Naive B cell (primary cell): ENCODE results near the gene FBXO10. TPM values are rescaled to one million over a fixed set of nuclear protein-coding genes. Genes with fewer than 3 reads are reported as not detected.
A peak's percentile ranks its signal among the peaks of the same experiment; 100 is the strongest.
"Not testable (repeated sequence)": the region's sequence is repeated elsewhere in the genome, so short reads cannot be mapped to it uniquely, and the experiment has no call there.

ENCODE experiments used
- ATAC-seq, 2 donors: fragments of 150-1000 bp; cut with Tn5 transposase; 2 replicates each; pipeline ENCODE4 v1.10.0; 2021; ENCODE audit warnings: low read depth in 2 of 2, mild to moderate bottlenecking in 2 of 2, moderate library complexity in 2 of 2
- DNase-seq: peaks from one replicate; pipeline ENCODE4 v3.0.0; 2022
- H3K27ac Mint-ChIP-seq, 6 donors: one replicate each; pipeline ENCODE4 v1.8.0; 2020 to 2022; ENCODE audit warnings: mild to moderate bottlenecking in 6 of 6, mixed read lengths in 6 of 6, moderate library complexity in 5 of 6, inconsistent platforms in 2 of 6
- H3K27me3 Mint-ChIP-seq, 3 donors: one replicate each; pipeline ENCODE4 v1.8.0; 2021 to 2022; ENCODE audit warnings: mixed read lengths in 3 of 3, mild to moderate bottlenecking in 1 of 3
- H3K36me3 Mint-ChIP-seq, 2 donors: one replicate each; pipeline ENCODE4 v1.8.0; 2020 to 2022; ENCODE audit warnings: mixed read lengths in 2 of 2, inconsistent platforms in 1 of 2, mild to moderate bottlenecking in 1 of 2
- H3K4me1 Mint-ChIP-seq, 3 donors: one replicate each; pipeline ENCODE4 v1.8.0; 2020 to 2022; ENCODE audit warnings: mixed read lengths in 3 of 3, inconsistent platforms in 1 of 3, mild to moderate bottlenecking in 1 of 3, moderate library complexity in 1 of 3
- H3K4me3 Mint-ChIP-seq, 8 donors: one replicate each; pipeline ENCODE4 v1.8.0; 2020 to 2022; ENCODE audit warnings: mild to moderate bottlenecking in 8 of 8, mixed read lengths in 8 of 8, moderate library complexity in 8 of 8, inconsistent platforms in 2 of 8
- H3K9me3 Mint-ChIP-seq, 7 donors: one replicate each; pipeline ENCODE4 v1.8.0; 2020 to 2022; ENCODE audit warnings: mixed read lengths in 7 of 7, mild to moderate bottlenecking in 5 of 7, inconsistent platforms in 2 of 7, moderate library complexity in 1 of 7
- polyA plus RNA-seq, 6 donors: library from polyadenylated mRNA; unstranded; fragments of 300-500 nt; fragmentation: Illumina TruSeq; gene quantifications; one replicate each; pipeline ENCODE4 v1.2.3, GENCODE V29; 2021; ENCODE audit warnings: low read depth in 6 of 6

Gene FBXO10
- polyA plus RNA-seq, 6 donors from 2014 or later: 2.7 to 7.8 (median 7.5) TPM

DNA sequence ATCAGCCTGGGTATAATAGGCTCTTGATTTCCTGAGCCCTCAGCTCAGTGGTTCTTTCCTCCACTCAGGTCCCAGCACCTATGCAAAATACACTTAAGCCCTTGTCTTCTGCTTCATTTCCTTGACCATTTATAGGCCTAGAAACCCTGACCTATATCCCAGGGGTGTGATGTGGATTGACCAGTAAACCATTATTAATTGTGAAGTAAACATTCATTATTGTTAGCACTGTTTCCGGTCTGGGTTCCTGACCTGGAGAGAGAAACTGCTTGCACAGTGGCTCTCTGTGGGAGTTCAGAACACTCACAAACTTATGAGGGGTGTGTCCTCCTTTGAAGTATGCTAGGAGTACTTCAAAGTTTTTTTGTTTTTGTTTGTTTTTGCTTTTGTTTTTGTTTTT lies 35.8 kb upstream of the FBXO10 start:
- Mint-ChIP-seq H3K36me3 (no peaks in the 10 kb centered on the region), H3K4me1 (peaks cover 0 to 4% (median 2%) of the 10 kb centered on the region in 3 donors), H3K4me3 (no peak overlapping the region), H3K27ac (peak overlapping the region in 1 of 6 donors; percentile 15), H3K27me3 (peaks cover 8 to 22% (median 20%) of the 10 kb centered on the region in 3 donors), H3K9me3 (no peaks in the 10 kb centered on the region)
- no peak for ATAC-seq
- DNase-seq: no peak

DNA sequence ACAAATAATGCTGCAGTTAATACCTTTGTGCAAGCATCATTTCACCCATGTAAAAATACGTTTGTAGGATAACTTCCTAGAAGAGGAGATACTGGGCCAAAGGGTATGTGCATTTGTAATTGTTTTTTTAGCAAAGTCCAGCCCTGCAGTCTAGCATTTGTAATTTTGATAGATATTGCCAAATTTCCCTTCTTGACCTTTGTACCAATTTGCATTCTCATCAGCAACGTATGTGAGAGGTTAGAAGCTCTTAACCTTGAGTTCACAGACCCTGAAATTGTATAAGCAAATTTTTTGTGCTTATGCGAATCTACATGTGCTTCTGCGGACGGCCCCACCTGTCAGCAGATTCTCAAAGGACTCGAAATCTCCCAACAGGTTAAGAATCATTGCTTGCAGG lies 34.8 kb upstream of the FBXO10 start:
- Mint-ChIP-seq H3K4me3 (no peak overlapping the region), H3K27ac (no peak overlapping the region), H3K4me1 (peaks cover 0 to 4% (median 2%) of the 10 kb centered on the region in 3 donors), H3K27me3 (peaks cover 8 to 23% (median 20%) of the 10 kb centered on the region in 3 donors), H3K36me3 (no peaks in the 10 kb centered on the region), H3K9me3 (no peaks in the 10 kb centered on the region)
- ATAC-seq (no peak), DNase-seq (no peak)

DNA sequence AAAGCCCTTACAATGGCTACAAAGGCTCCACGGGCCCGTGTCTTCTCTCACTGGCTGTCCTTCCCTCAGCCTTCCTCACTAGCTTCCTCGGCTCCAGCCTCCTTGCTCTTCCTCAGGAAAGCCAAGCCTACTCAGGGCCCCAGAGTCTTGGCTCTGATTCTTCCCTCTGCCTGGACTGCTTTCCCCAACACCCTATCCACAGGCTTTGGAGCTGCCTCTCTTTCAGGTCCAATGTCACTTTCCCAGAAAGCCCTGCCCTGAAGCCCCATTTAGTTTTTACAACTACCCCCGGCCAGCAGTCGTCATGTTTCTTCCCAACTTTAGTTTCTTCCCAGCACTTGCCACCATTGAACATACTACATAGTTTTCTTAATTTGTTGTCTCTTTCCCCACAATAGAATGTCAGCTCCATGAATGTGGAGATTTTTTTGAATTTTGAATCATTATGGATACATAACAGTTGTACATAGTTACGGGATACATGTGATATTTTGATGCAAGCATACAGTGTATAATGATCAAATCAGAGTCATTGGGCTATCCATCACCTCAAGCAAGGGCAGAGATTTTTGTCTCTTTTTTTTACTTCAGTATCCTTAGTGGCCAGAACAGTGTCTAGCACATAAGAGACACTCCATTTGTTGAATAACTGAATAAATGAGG lies 33.7 kb upstream of the FBXO10 start:
- H3K4me3 Mint-ChIP-seq: no peak overlapping the region
- ATAC-seq (no peak), DNase-seq (no peak)
- H3K27ac Mint-ChIP-seq: peak overlapping the region in 1 of 6 donors; percentile 52
- H3K27me3 Mint-ChIP-seq: peaks cover 8 to 26% (median 20%) of the 10 kb centered on the region in 3 donors
- H3K36me3 Mint-ChIP-seq: no peaks in the 10 kb centered on the region
- H3K4me1 Mint-ChIP-seq: peaks cover 0 to 4% (median 2%) of the 10 kb centered on the region in 3 donors
- no peaks in the 10 kb centered on the region for H3K9me3 Mint-ChIP-seq

DNA sequence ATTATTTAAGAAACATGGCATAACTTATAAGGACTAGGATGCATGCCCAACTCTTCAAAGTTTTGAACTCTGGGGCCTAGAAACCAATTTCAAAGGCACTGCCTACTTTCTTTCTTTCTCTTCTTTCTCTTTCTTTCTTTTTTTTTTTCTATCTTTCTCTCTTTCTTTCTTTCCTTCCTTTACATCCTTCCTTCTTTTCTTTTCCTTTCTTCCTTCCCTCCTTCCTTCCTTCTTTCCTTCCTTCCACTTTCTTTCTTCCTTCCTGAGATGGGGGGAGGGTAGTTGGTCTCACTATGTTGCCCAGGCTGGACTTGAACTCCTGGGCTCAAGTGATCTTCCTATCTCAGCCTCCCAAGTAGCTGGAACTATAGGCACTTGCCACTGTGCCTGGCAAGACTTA lies 32.1 kb upstream of the FBXO10 start:
- ATAC-seq (no peak), DNase-seq (no peak)
- Mint-ChIP-seq H3K27ac (no peak overlapping the region), H3K27me3 (peaks cover 14 to 30% (median 23%) of the 10 kb centered on the region in 3 donors), H3K4me1 (peaks cover 0 to 4% (median 2%) of the 10 kb centered on the region in 3 donors), H3K9me3 (no peaks in the 10 kb centered on the region), H3K36me3 (no peaks in the 10 kb centered on the region), H3K4me3 (peak overlapping the region in 1 of 8 donors; percentile 66)

DNA sequence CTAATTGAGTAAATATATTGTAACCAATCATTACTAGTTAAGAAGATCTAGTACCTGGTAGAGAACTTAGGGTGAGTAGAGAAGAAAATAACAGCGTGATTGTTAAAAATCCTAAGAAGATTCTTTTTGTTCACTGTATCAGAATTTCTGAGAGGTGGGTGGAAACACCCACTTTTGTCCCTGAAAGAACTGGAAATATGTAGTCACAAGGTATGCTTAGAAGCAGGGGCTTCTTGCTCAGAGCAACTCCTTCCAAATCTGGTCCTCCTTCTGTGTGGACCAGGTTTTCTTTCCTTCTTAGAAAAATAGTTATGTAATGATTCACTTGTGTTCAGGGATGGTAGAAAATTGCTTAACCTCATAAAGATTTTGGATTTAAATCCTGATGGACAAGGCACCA lies 28.1 kb upstream of the FBXO10 start:
- Mint-ChIP-seq H3K4me3 (no peak overlapping the region), H3K9me3 (no peaks in the 10 kb centered on the region), H3K4me1 (peaks cover 0 to 4% (median 2%) of the 10 kb centered on the region in 3 donors), H3K27ac (no peak overlapping the region), H3K36me3 (no peaks in the 10 kb centered on the region), H3K27me3 (peaks cover 34 to 49% (median 40%) of the 10 kb centered on the region in 3 donors)
- ATAC-seq (no peak), DNase-seq (no peak)

DNA sequence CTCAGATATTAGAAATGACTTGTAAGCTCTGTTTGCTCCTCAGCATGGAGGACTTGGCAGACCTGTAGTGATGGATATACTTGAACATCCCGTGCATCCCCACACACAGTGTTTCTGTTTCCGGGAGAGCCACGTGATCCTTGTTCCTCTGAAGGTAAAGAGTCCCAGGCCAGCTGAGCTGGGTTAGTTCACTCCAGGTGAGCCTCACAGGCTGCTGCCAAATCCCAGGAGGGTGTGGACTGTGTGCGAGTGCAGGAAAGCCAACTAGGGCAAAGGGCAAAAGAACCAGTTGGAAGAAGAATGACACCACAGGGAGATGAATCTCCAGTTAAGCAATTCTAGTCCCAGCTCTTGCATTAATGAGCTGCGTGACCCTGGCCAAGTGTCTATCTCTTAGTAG lies 26.6 kb upstream of the FBXO10 start:
- ATAC-seq (no peak), DNase-seq (no peak)
- Mint-ChIP-seq H3K36me3 (no peaks in the 10 kb centered on the region), H3K27me3 (peaks cover 33 to 47% (median 37%) of the 10 kb centered on the region in 3 donors), H3K27ac (no peak overlapping the region), H3K9me3 (no peaks in the 10 kb centered on the region), H3K4me3 (no peak overlapping the region), H3K4me1 (peaks cover 0 to 4% (median 0%) of the 10 kb centered on the region in 3 donors)

GRCh38 chr9:37602061-37602460 lies 25.9 kb upstream of the FBXO10 start:
- not testable (repeated sequence) for ATAC-seq, H3K4me1 Mint-ChIP-seq, DNase-seq, H3K9me3 Mint-ChIP-seq, H3K4me3 Mint-ChIP-seq, H3K36me3 Mint-ChIP-seq, H3K27ac Mint-ChIP-seq
- H3K27me3 Mint-ChIP-seq: peaks cover 26 to 41% (median 37%) of the 10 kb centered on the region in 3 donors

DNA sequence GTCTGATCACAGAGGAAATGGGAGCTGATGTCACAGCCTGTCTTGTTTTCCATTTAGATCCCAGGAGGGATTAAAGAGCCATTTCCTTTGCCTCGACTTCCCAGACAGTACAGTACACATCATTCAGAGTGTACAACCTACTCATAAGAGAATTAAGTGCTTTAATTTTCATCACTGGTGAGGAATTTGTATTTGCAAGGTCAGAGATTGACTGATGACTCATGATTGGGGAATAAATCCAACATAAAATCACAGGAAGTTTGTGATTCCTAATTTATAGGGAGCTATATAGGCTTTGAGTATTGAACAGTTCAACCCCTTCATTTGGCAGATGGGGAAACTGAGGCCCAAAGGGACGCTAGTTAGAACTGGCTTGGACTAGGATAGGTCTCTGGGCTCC lies 20.3 kb upstream of the FBXO10 start:
- no peaks in the 10 kb centered on the region for H3K9me3 Mint-ChIP-seq
- peaks cover 9 to 13% (median 11%) of the 10 kb centered on the region in 3 donors for H3K27me3 Mint-ChIP-seq
- H3K36me3 Mint-ChIP-seq: peaks cover 5 to 7% of the 10 kb centered on the region in 2 donors
- DNase-seq (no peak), ATAC-seq (no peak)
- no peak overlapping the region for H3K27ac Mint-ChIP-seq
- H3K4me3 Mint-ChIP-seq: no peak overlapping the region
- peaks cover 9 to 31% (median 18%) of the 10 kb centered on the region in 3 donors for H3K4me1 Mint-ChIP-seq

DNA sequence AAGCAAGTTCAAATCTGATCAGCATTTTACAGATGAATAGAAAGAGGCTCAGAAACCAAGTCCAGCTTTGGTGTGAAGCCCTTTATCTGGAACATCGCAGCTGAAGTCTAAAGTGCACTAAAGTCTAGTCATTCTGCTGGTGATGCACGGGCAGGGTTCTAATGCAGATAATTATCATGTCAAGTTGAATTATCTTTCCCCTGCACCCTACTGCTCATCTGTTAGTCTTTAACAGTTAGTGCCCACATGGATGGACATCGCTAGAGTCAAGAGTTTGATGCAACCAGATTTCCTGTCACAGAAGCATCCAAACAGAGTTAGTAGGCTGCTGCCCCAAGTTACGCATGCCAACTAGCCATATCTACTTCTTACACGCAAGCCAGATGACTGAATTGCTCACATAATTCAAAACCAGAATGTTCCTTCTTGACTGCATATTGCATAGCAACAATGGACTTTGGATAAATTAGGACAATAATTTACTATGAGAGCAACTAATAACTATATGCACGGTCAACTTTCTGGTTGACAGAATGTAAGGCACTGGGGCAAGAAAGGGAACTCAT lies 17.8 kb upstream of the FBXO10 start:
- Mint-ChIP-seq H3K4me1 (peaks cover 23 to 50% (median 37%) of the 10 kb centered on the region in 3 donors), H3K27me3 (no peaks in the 10 kb centered on the region), H3K9me3 (no peaks in the 10 kb centered on the region), H3K4me3 (peak overlapping the region; percentile 65 to 100 (median 74)), H3K27ac (peak overlapping the region in 2 of 6 donors; percentile 57 to 70), H3K36me3 (peaks cover 5 to 7% of the 10 kb centered on the region in 2 donors)
- ATAC-seq (no peak), DNase-seq (no peak)

GRCh38 chr9:37592108-37592951 lies 16.1 kb upstream of the FBXO10 start, which contains the start of gene TOMM5:
TOMM5 (minus strand) TSS chr9:37592597; CDS start chr9:37592532, 65 bp downstream.
- Mint-ChIP-seq H3K4me3 (peak within 1 kb of the TSS; percentile 97 to 100 (median 100)), H3K4me1 (peaks cover 23 to 50% (median 37%) of the 10 kb centered on the region in 3 donors), H3K9me3 (no peaks in the 10 kb centered on the region), H3K27ac (peak within 1 kb of the TSS; percentile 93 to 99 (median 98)), H3K36me3 (peaks cover 5 to 7% of the 10 kb centered on the region in 2 donors), H3K27me3 (no peaks in the 10 kb centered on the region)
- ATAC-seq (peak; percentile 94 to 96), DNase-seq (peak; percentile 90)

DNA sequence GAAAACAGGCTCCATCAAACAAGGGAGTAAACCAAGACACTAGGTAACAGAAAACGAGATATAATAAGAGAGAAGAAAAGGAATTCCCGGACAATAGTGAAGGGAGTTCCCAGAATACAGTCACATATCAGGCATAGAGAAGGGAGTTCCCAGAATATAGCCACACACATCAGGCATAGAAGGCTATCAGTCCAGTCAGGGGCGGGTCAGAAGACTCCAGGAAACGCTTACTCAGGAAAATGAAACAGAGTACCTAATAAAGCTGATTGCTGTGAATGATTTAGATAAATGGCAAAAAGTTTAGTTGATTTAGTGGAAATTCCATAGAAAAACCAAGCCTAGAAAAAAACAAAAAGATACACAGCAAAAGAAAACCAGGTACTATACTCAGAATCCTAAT lies 11.3 kb upstream of the FBXO10 start:
- Mint-ChIP-seq H3K27ac (no peak overlapping the region), H3K4me1 (peaks cover 29 to 36% (median 36%) of the 10 kb centered on the region in 3 donors), H3K4me3 (peak overlapping the region in 1 of 8 donors; percentile 55), H3K9me3 (no peaks in the 10 kb centered on the region), H3K36me3 (peaks cover 14 to 25% of the 10 kb centered on the region in 2 donors), H3K27me3 (no peaks in the 10 kb centered on the region)
- DNase-seq (no peak), ATAC-seq (no peak)

DNA sequence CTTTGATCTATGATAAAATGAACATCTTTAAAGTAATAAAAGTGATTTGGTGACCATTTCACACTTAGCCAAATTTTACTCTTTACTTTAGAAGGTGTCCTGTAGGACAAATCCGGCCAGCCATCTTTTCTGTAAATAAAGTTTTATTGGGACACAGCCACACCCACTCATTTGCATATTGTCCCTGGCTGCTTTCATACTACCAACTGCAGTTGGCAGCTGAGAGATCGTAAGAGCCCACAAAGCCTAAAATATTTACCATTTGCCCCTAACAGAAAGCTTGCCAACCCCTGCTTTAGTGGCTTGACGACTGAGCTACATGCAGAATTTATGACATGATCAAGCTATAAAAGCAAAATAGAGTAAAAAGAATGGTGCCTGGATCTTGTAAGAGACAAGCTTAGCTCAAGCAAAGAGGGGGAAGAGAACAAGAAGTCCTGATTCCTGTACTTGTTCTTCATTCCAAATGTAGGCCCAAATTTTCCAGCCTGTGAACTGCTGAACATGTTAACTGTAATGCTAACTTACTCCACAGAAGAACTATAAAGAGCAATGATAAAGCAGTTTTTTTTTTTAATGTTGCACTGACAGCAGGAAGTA lies 7.4 kb upstream of the FBXO10 start:
- Mint-ChIP-seq H3K36me3 (peaks cover 10 to 19% of the 10 kb centered on the region in 2 donors), H3K4me3 (no peak overlapping the region), H3K9me3 (no peaks in the 10 kb centered on the region), H3K27ac (peak overlapping the region in 1 of 6 donors; percentile 20), H3K4me1 (peaks cover 7 to 11% (median 9%) of the 10 kb centered on the region in 3 donors), H3K27me3 (no peaks in the 10 kb centered on the region)
- ATAC-seq (no peak), DNase-seq (no peak)
